GM12878 (cell line): ENCODE data around the gene CD58. TPM values are rescaled to one million over a fixed set of nuclear protein-coding genes. Genes with fewer than 3 reads are reported as not detected.
A peak's percentile ranks its signal among the peaks of the same experiment; 100 is the strongest.

Experiments
- ASH2L ChIP-seq: fragments of 300-600, 200-600 bp; sonication (generic); IDR thresholded peaks from 2 replicates; pipeline ENCODE4 v1.6.1; 2017; ENCODE audit warnings: low read depth, mild to moderate bottlenecking, borderline replicate concordance
- CHD2 ChIP-seq: IDR thresholded peaks from 2 replicates; pipeline ENCODE4 v1.6.1; 2011; ENCODE audit warnings: low read depth, low read length, improper control_type of control experiment, borderline replicate concordance
- CREM ChIP-seq: IDR thresholded peaks from 2 replicates; pipeline ENCODE4 v1.6.1; 2014; ENCODE audit warnings: antibody characterized with exemption, low read depth
- E2F4 ChIP-seq: IDR thresholded peaks from 2 replicates; pipeline ENCODE4 v1.6.1; 2012; ENCODE audit warnings: low read depth, low read length, improper control_type of control experiment
- PAX5 ChIP-seq: IDR thresholded peaks from 2 replicates; pipeline ENCODE4 v1.6.1; 2011; ENCODE audit warnings: low read depth, low read length, borderline replicate concordance
- RB1 ChIP-seq: fragments of 450-650 bp; formaldehyde crosslinking; IDR thresholded peaks from 2 replicates; pipeline ENCODE4 v1.6.1; 2017; ENCODE audit warnings: mild to moderate bottlenecking, borderline replicate concordance
- RCOR1 ChIP-seq: conservative IDR thresholded peaks from 2 replicates; pipeline ENCODE4 v1.6.1; 2012; ENCODE audit warnings: low read depth, low read length, improper control_type of control experiment
- REST ChIP-seq: IDR thresholded peaks from 2 replicates; pipeline ENCODE4 v1.6.1; 2012; ENCODE audit warnings: mild to moderate bottlenecking, low read depth, low read length
- SIX5 ChIP-seq: IDR thresholded peaks from 2 replicates; pipeline ENCODE4 v1.6.1; 2011; ENCODE audit warnings: mild to moderate bottlenecking, low read depth, low read length, moderate library complexity; ENCODE audit not compliant: severe bottlenecking
- TCF3 ChIP-seq: IDR thresholded peaks from 2 replicates; pipeline ENCODE4 v1.6.1; 2012; ENCODE audit warnings: low read depth, mild to moderate bottlenecking, low read length, borderline replicate concordance; ENCODE audit not compliant: insufficient read depth
- USF2 ChIP-seq: IDR thresholded peaks from 2 replicates; pipeline ENCODE4 v1.6.1; 2011; ENCODE audit warnings: low read depth, low read length, improper control_type of control experiment, borderline replicate concordance
- ZBTB11 ChIP-seq: fragments of 450-650 bp; formaldehyde crosslinking; IDR thresholded peaks from 2 replicates; pipeline ENCODE4 v1.5.0; 2022; ENCODE audit warnings: mild to moderate bottlenecking, missing genetic modification characterization
- ZBTB40 ChIP-seq: fragments of 450-650 bp; IDR thresholded peaks from 2 replicates; pipeline ENCODE4 v1.6.1; 2016; ENCODE audit warnings: mild to moderate bottlenecking, moderate library complexity, borderline replicate concordance
- ZSCAN29 ChIP-seq: fragments of 450-650 bp; IDR thresholded peaks from 2 replicates; pipeline ENCODE4 v1.6.1; 2017; ENCODE audit warnings: mild to moderate bottlenecking, moderate library complexity
- polyA plus RNA-seq, 11 experiments: library from polyadenylated mRNA; depleted of rRNA in 4 of 11; unstranded in 6 of 11; stranded (reverse) in 5 of 11; fragments of >200 nt; fragmentation: Nextera tagmentation in 4 of 11; fragmentation: Illumina TruSeq in 1 of 11; extraction: Ambion mirVana in 4 of 11; extraction: Trizol in 1 of 11; gene quantifications; 1 replicate in 1 of 11; 2 replicates in 10 of 11; pipeline versions ENCODE4 v1.2.1 to v1.2.3, GENCODE V29; 2011 to 2016; ENCODE audit warnings: inconsistent platforms in 2 of 11, missing spikeins in 2 of 11, low read depth in 1 of 11
- total RNA-seq, 4 experiments: library from RNA; depleted of rRNA in 3 of 4; stranded (reverse); fragments of >200 nt in 3 of 4; fragmentation: Illumina TruSeq in 1 of 4; extraction: Trizol in 1 of 4; gene quantifications; 2 replicates each; pipeline versions ENCODE4 v1.2.1 to v1.2.3, GENCODE V29; 2013 to 2021

The CD58 gene
- total and polyA plus RNA-seq, 10 of the 15 experiments (the other 5 are each of a cell fraction or from before 2014, with no cell fraction given) = 70.4 to 252 (median 129) TPM

GRCh38 chr1:116504308-116505156 is 66.3 kb downstream of the CD58 start (continued):
- TF ChIP-seq USF2 (no peak), TCF3 (0 out of 2 replicates have a peak, but pooled peaks have one; percentile 39), ASH2L (no peak), CREM (peak; percentile 89), ZSCAN29 (no peak), REST (no peak; the same call in 1 of the 2 replicates), SIX5 (no peak), ZBTB40 (no peak), CHD2 (no peak), RCOR1 (no peak), PAX5 (peak; percentile 44; the same call in 1 of the 2 replicates), RB1 (no peak), E2F4 (no peak), ZBTB11 (no peak)
